ENCODE data around the gene SLN.

Gene SLN

GRCh38 chr11:107719557-107720302 lies 7.9 kb upstream of the SLN start:
- DNase-seq (ENCODE audit: low read depth in 2 of 2): no peak

- DNase-seq (ENCODE audit: low read depth in 2 of 2): no peak
Observed at GRCh38 chr11:107719073-107719472, 7.2 kb upstream of the SLN start.

GRCh38 chr11:107716884-107717532 lies 5.2 kb upstream of the SLN start:
- no peak for DNase-seq (ENCODE audit: low read depth in 2 of 2)

- DNase-seq (ENCODE audit: low read depth in 2 of 2): no peak
Observed at GRCh38 chr11:107713009-107713408, 1.2 kb upstream of the SLN start.

GRCh38 chr11:107710301-107710700 lies 1.6 kb downstream of the SLN start:
- no peak for DNase-seq (ENCODE audit: low read depth in 2 of 2)

- DNase-seq (ENCODE audit: low read depth in 2 of 2): no peak
Observed at GRCh38 chr11:107708792-107709191, 3.1 kb downstream of the SLN start.

- DNase-seq (ENCODE audit: low read depth in 2 of 2): no peak
Observed at GRCh38 chr11:107707807-107708206, 4.0 kb downstream of the SLN start.

GRCh38 chr11:107707215-107707671 lies 4.6 kb downstream of the SLN start:
- DNase-seq (ENCODE audit: low read depth in 2 of 2): no peak

- DNase-seq (ENCODE audit: low read depth in 2 of 2): no peak
Observed at GRCh38 chr11:107706531-107706930, 5.3 kb downstream of the SLN start.

- DNase-seq (ENCODE audit: low read depth in 2 of 2): no peak
Observed at GRCh38 chr11:107705027-107705426, 6.8 kb downstream of the SLN start.

- no peak for DNase-seq (ENCODE audit: low read depth in 2 of 2)
Observed at GRCh38 chr11:107704451-107704850, 7.4 kb downstream of the SLN start.

GRCh38 chr11:107702723-107703122 lies 9.1 kb downstream of the SLN start:
- DNase-seq (ENCODE audit: low read depth in 2 of 2): no peak

- DNase-seq (ENCODE audit: low read depth in 2 of 2): no peak
Observed at GRCh38 chr11:107702109-107702660, 9.7 kb downstream of the SLN start.

- no peak for DNase-seq (ENCODE audit: low read depth in 2 of 2)
Observed at GRCh38 chr11:107699371-107700285, 12.2 kb downstream of the SLN start.

GRCh38 chr11:107697291-107697690 lies 14.6 kb downstream of the SLN start:
- no peak for DNase-seq (ENCODE audit: low read depth in 2 of 2)

- DNase-seq (ENCODE audit: low read depth in 2 of 2): no peak
Observed at GRCh38 chr11:107696140-107696539, 15.7 kb downstream of the SLN start.

- DNase-seq (ENCODE audit: low read depth in 2 of 2): no peak
Observed at GRCh38 chr11:107695446-107695845, 16.4 kb downstream of the SLN start.

- no peak for DNase-seq (ENCODE audit: low read depth in 2 of 2)
Observed at GRCh38 chr11:107691000-107691750, 20.7 kb downstream of the SLN start.

- peak; percentile 23 to 44 for DNase-seq (ENCODE audit: low read depth in 2 of 2)
Observed at GRCh38 chr11:107689317-107690202, 22.3 kb downstream of the SLN start.

- DNase-seq (ENCODE audit: low read depth in 2 of 2): no peak
Observed at GRCh38 chr11:107688322-107688918, 23.4 kb downstream of the SLN start.
